Measurements from ENCODE around the gene CXCL5.

GRCh38 chr4:74044677-74045076, 46.2 kb upstream of the CXCL5 start:
- TF ChIP-seq CTCF (IDR thresholded peaks at IDR 0.05 in 8 of 11, conservative IDR thresholded peaks at IDR 0.05 in 3 of 11) = no peak
- no peak for TF ChIP-seq POLR2A (IDR thresholded peaks at IDR 0.05)
- TF ChIP-seq POLR2AphosphoS5 (IDR thresholded peaks at IDR 0.05) = no peak

Data from spleen (tissue), 7 donors.